Measurements from ENCODE around the gene TP53.

- TF ChIP-seq EP300 (IDR thresholded peaks at IDR 0.05) (no peak), POLR2A (IDR thresholded peaks at IDR 0.05) (no peak), CTCF (IDR thresholded peaks at IDR 0.05) (no peak)
Measured at GRCh38 chr17:7633093-7633492, 54.2 kb downstream of the TP53 start.
